Hair follicular keratinocyte (primary cell): ENCODE results near the gene ERVK3-1. TPM values are rescaled to one million over a fixed set of nuclear protein-coding genes. Genes with fewer than 3 reads are reported as not detected.

ENCODE experiments used
- total RNA-seq: library from RNA; depleted of rRNA; stranded (reverse); fragments of >200 nt; gene quantifications from 2 replicates; pipeline ENCODE4 v1.2.3, GENCODE V29; 2015

The ERVK3-1 gene, protein sequence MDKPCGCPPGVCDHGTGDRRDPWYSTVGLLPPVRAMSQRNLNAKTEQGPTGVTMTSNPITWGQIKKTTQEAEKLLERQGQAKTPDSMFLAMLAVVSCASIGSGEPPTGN
- 22.0 and 31.9 TPM in 2 replicates for total RNA-seq

DNA sequence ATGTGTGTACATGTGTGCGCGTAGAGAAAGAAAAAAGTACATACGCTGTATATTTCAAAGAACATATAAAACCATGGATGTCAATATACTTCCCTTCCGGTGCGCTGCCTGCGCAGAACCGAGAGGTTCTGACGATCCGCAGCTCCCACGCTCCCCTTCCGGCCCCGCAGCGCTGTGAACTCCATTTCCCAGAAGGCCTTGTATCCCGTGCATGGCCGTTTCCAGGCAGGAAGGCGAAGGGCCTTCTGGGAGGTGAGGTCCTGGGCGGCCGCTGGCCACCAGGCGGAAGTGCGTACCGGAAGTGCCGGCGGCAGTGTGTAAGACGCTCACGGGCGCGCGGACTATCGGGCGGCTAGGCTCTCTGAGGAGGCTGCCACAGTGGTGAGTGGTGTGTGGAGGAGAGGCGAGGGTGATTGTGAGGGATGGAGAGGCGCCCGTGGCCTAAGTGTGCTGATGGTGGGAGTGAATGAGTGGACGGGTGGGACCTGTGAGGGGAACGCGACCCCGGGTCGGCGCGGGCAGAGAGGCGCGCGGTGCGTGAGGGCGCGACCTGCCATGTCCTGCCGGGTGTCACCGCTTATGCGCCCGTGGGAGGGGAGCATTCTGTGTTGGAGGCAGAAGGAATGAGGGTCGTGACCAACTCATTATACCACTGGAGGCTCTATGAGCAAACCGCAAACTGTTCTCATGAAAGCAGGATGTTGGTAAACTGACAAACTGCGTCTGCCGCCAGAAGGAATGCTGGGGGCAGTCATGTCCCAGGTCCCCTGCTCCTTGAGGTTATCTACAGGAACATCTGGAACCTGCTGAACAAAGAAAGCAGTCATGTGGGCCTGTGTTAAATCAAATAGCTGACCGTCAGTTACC lies at the start of gene ERVK3-1:
ERVK3-1 (plus strand) TSS at position 313 of the 867 bp plus-strand sequence. CDS start 6,792 bp downstream, outside the sequence.

DNA sequence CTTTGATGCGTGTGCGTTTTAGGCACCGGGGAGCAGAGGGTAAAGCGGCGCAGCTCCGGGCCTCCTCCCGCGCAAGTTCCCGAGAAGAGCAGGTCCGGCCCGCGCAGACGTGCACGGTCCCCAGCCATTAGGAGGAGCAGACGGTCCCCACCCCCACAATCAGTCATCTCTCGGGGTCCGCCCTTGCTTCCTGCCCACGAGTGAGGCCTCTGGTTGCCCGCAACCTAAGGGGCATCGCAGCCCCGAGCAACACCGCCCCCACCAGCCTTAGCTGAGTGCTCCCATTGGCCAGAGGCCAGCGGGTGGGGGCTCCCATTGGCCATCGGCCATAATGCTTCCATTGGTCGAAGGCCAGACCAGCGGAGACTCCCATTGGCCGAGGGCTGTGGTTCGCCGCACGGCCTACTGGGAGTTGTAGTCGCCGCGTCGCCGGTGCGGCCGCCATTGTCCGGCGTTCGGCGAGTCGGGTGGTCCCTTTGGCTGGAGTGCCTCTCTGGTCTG lies 26.6 kb upstream of the ERVK3-1 start, which contains the start of gene ZNF8:
ZNF8 (plus strand) TSS at position 415 of the 501 bp plus-strand sequence. CDS start 127 bp downstream, outside the sequence.

DNA sequence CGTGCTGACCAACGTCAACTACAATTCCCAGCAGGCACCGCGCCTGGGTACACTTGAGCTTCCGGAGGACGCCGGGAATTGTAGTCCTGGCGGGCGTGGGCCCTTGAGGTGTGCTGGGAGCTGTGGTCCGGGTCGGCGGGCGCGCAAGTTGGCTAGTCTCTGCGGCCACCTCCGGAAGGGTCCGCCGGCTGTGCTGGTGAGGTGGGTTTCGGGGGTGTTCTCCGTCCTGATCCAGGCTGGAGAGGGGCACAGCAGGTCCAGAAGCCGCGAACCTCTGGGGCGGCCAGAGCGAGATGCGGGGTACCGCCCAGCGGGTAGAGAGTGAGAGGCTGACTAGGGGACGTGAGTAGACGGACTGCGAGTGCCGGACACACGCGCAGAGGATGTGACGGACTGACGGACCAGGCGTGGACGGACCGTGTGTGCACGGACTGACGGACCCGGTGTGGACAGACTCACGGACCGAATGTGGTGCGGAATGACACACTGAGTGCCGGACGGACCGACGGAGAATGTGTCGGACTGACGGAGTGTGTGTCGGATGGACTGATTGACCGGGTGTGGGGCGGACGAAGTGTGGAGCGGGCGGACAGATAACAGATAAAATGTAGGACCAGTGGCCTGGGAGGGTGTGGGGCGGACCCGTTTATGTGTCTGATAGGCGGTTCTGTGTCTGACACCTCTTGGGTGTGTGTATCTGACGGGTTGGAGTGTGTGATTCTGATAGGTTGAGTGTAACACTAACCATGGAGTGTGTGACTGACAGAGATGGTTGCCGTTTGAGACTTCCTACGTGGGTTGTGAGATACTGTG lies 21.9 kb downstream of the ERVK3-1 start, which contains the start of gene ZSCAN22:
ZSCAN22 (plus strand) TSS at position 81 of the 813 bp plus-strand sequence. CDS start 7,809 bp downstream, outside the sequence.

DNA sequence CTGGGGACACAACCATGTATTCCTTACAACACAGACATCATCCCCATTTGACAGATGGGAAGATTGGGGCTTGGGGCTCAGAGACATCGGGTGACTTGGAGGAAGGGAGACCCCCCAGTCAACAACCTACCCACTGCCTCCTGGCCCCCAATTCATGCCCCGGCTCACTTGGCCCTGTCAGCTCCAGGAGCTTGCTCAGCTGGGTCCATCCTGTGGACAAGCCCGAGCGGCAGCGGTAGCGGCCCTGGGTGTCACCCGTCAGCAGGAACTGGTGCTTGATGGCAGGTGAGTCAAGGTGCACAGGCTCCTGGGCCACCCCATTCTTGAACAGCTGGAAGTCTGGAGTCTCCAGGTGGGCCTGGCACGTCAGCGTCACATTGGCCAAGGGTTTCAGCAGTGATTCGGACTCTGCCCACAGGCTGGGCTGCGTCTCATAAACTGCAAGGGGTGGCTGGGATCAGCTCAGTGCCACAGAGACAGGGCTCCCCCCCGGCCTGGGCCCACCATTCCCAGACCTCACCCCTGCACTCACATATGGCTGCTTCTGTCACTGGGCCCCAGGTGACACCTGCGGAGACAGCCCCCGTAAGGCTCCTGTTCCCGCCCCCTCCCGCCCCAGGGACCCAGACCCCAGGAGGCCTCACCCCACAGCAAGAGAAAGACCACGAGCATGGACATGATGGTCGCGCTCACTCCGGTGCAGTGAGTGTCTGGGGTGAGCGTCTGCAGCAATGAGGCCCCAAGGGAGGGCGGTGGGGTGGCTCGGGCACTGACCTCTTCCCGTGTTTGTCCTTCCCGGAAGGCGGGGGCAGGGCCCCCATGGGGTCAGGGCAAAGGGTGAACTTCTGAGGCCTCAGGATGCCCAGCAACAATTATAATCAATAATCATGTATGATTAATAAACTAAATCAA lies 47.8 kb downstream of the ERVK3-1 start, which contains the start of gene A1BG:
A1BG (minus strand) TSS at position 733 of the 912 bp plus-strand sequence; CDS start at position 678, 55 bp downstream.

DNA sequence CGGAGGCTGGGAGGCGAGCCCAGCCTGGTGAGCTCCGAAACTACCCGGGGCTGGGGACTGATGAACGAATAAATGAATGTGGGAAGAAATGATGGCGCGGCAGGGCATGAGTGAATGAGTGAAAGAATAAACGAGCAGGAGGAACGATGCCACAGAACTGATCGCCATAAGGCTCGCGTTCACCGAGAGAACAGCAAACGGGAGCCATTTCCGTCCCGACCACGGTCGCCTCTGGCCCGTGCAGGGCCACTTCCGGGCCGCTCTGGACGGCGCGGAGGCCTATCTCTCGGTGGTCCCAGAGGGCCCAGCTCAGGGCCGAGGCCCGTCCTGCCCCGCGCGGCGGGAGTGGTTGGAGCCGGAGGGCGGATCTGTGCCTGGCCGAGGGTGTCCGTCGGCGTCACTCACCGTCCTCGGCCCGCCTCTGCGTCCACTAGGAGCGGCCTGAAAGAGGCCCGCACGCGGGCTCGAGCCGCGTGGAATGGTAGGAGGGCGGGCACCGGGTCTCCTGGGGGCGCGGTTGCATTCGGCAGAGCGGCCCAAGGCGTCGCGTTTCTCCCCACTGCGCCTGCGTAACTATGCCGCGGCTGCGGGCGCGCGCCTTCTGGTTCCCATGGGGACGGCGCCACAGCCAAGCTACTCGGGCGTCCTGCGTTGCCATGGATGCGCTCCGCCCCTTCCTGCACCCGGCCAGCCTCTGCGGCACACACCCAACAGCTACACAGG lies 57.3 kb downstream of the ERVK3-1 start, which contains the start of gene ZNF497:
ZNF497 (minus strand) TSS at position 480 of the 723 bp plus-strand sequence. CDS start 5,116 bp downstream, outside the sequence.

Other genes starting within 250 kb of the ERVK3-1 start
- gene ZNF135, start 246.1 kb upstream of the ERVK3-1 start, total RNA-seq = 0.46 and 3.0 TPM in 2 replicates
- gene ZSCAN18, start 207.1 kb upstream of the ERVK3-1 start, total RNA-seq = 23.6 and 37.2 TPM in 2 replicates
- 4.1 and 8.4 TPM in 2 replicates for gene ZNF329, start 154.6 kb upstream of the ERVK3-1 start, total RNA-seq
- gene ZNF274, start 122.3 kb upstream of the ERVK3-1 start, total RNA-seq = 24.4 and 26.9 TPM in 2 replicates
- 49.7 and 57.3 TPM in 2 replicates for gene ZNF544, start 76.5 kb upstream of the ERVK3-1 start, total RNA-seq
- gene ZNF8, start 26.4 kb upstream of the ERVK3-1 start, total RNA-seq = 2.4 and 4.3 TPM in 2 replicates
- 2.0 and 2.7 TPM in 2 replicates for gene ZSCAN22, start 21.6 kb downstream of the ERVK3-1 start, total RNA-seq
- gene A1BG, start 48.1 kb downstream of the ERVK3-1 start, total RNA-seq = 15.6 and 26.6 TPM in 2 replicates
- 0.86 and 1.3 TPM in 2 replicates for gene ZNF497, start 57.4 kb downstream of the ERVK3-1 start, total RNA-seq
- 2.5 and 3.7 TPM in 2 replicates for gene ZNF837, start 75.7 kb downstream of the ERVK3-1 start, total RNA-seq
- 2,350 and 2,403 TPM in 2 replicates for gene RPS5, start 81.9 kb downstream of the ERVK3-1 start, total RNA-seq
- 0.27 and 0.31 TPM in 2 replicates for gene RNF225, start 90.3 kb downstream of the ERVK3-1 start, total RNA-seq
- gene ZNF584, start 103.3 kb downstream of the ERVK3-1 start, total RNA-seq = 7.0 and 16.3 TPM in 2 replicates
- 1.6 and 2.2 TPM in 2 replicates for gene ZNF132, start 134.8 kb downstream of the ERVK3-1 start, total RNA-seq
- gene ZNF324B, start 146.2 kb downstream of the ERVK3-1 start, total RNA-seq = 6.6 and 7.2 TPM in 2 replicates
- 6.2 and 9.3 TPM in 2 replicates for gene ZNF324, start 161.7 kb downstream of the ERVK3-1 start, total RNA-seq
- 6.5 and 8.6 TPM in 2 replicates for gene ZNF446, start 171.0 kb downstream of the ERVK3-1 start, total RNA-seq
- 12.7 and 12.8 TPM in 2 replicates for gene SLC27A5, start 206.6 kb downstream of the ERVK3-1 start, total RNA-seq
- gene ZBTB45, start 214.4 kb downstream of the ERVK3-1 start, total RNA-seq = 11.1 and 13.1 TPM in 2 replicates
- 265 and 397 TPM in 2 replicates for gene TRIM28, start 238.7 kb downstream of the ERVK3-1 start, total RNA-seq
- gene CHMP2A, start 249.7 kb downstream of the ERVK3-1 start, total RNA-seq = 101 and 114 TPM in 2 replicates